ENCODE data around the gene MRPS18B. TPM values are rescaled to one million over a fixed set of nuclear protein-coding genes. Genes with fewer than 3 reads are reported as not detected.
A peak's percentile ranks its signal among the peaks of the same experiment; 100 is the strongest.

The MRPS18B gene
- total RNA-seq (2014; rRNA removed; shearing (Covaris generic)) = 44.4 and 46.8 TPM in 2 replicates

GRCh38 chr6:30617565-30618269, at the start of gene MRPS18B:
MRPS18B (plus strand) TSS chr6:30617840; CDS start chr6:30617866, 26 bp downstream.
- H3K9me3 ChIP-seq (replicated peaks) = no peaks in the 10 kb centered on the region
- peaks cover 67% of the 10 kb centered on the region for H3K36me3 ChIP-seq
- peak; percentile 97 to 99 for DNase-seq (ENCODE audit: low read depth in 1 of 2, low spot score in 2 of 2)
- H3K27me3 ChIP-seq (replicated peaks) = no peaks in the 10 kb centered on the region
- peak within 1 kb of the TSS; percentile 99 for H3K27ac ChIP-seq
- peak within 1 kb of the TSS; percentile 57 for H3K4me3 ChIP-seq
- H3K4me1 ChIP-seq (replicated peaks) = peaks cover 29% of the 10 kb centered on the region

GRCh38 chr6:30568245-30568644, 49.4 kb upstream of the MRPS18B start:
- Histone ChIP-seq H3K9me3 (replicated peaks) (no peaks in the 10 kb centered on the region), H3K27ac (no peak overlapping the region), H3K4me1 (replicated peaks) (peaks cover 13% of the 10 kb centered on the region), H3K36me3 (peaks cover 25% of the 10 kb centered on the region), H3K4me3 (no peak overlapping the region), H3K27me3 (replicated peaks) (no peaks in the 10 kb centered on the region)
- DNase-seq (ENCODE audit: low read depth in 1 of 2, low spot score in 2 of 2) = no peak

GRCh38 chr6:30570263-30570662, 47.4 kb upstream of the MRPS18B start:
- Histone ChIP-seq H3K4me1 (replicated peaks) (peaks cover 13% of the 10 kb centered on the region), H3K4me3 (peak overlapping the region; percentile 68; the same call in 1 of the 2 replicates), H3K9me3 (replicated peaks) (no peaks in the 10 kb centered on the region), H3K27me3 (replicated peaks) (no peaks in the 10 kb centered on the region), H3K36me3 (peaks cover 19% of the 10 kb centered on the region), H3K27ac (no peak overlapping the region)
- no peak for DNase-seq (ENCODE audit: low read depth in 1 of 2, low spot score in 2 of 2)

- DNase-seq (ENCODE audit: low read depth in 1 of 2, low spot score in 2 of 2) = no peak
- H3K36me3 ChIP-seq = peaks cover 24% of the 10 kb centered on the region
- no peaks in the 10 kb centered on the region for H3K27me3 ChIP-seq (replicated peaks)
- H3K27ac ChIP-seq = 0 out of 2 replicates have a peak overlapping the region, but pooled peaks have one; percentile 5
- no peaks in the 10 kb centered on the region for H3K9me3 ChIP-seq (replicated peaks)
- peak overlapping the region; percentile 68 for H3K4me3 ChIP-seq
- H3K4me1 ChIP-seq (replicated peaks) = peaks cover 13% of the 10 kb centered on the region
Observed at GRCh38 chr6:30570740-30571074, 46.9 kb upstream of the MRPS18B start.

- peaks cover 13% of the 10 kb centered on the region for H3K4me1 ChIP-seq (replicated peaks)
- H3K9me3 ChIP-seq (replicated peaks) = no peaks in the 10 kb centered on the region
- peak within 1 kb of the TSS; percentile 68 for H3K4me3 ChIP-seq
- DNase-seq (ENCODE audit: low read depth in 1 of 2, low spot score in 2 of 2) = peak; percentile 98 to 99
- no peaks in the 10 kb centered on the region for H3K27me3 ChIP-seq (replicated peaks)
- peaks cover 26% of the 10 kb centered on the region for H3K36me3 ChIP-seq
- peak within 1 kb of the TSS; percentile 83 for H3K27ac ChIP-seq
Observed at GRCh38 chr6:30571075-30571761, 46.4 kb upstream of the MRPS18B start, which contains the start of gene ABCF1. ABCF1 (plus strand) TSS chr6:30571442; CDS start chr6:30571488, 46 bp downstream.

GRCh38 chr6:30571762-30572082, 45.9 kb upstream of the MRPS18B start:
- Histone ChIP-seq H3K9me3 (replicated peaks) (no peaks in the 10 kb centered on the region), H3K4me3 (peak overlapping the region; percentile 68)

GRCh38 chr6:30572148-30572547, 45.5 kb upstream of the MRPS18B start:
- DNase-seq (ENCODE audit: low read depth in 1 of 2, low spot score in 2 of 2) = no peak
- H3K36me3 ChIP-seq = peaks cover 35% of the 10 kb centered on the region
- peak overlapping the region; percentile 83; the same call in 1 of the 2 replicates for H3K27ac ChIP-seq
- H3K4me1 ChIP-seq (replicated peaks) = peaks cover 13% of the 10 kb centered on the region
- H3K9me3 ChIP-seq (replicated peaks) = no peaks in the 10 kb centered on the region
- peak overlapping the region; percentile 68 for H3K4me3 ChIP-seq
- H3K27me3 ChIP-seq (replicated peaks) = no peaks in the 10 kb centered on the region

More at GRCh38 chr6:30571762-30572082, 45.9 kb upstream of the MRPS18B start:
- Histone ChIP-seq H3K4me1 (replicated peaks) (peaks cover 13% of the 10 kb centered on the region), H3K27ac (peak overlapping the region; percentile 83), H3K27me3 (replicated peaks) (no peaks in the 10 kb centered on the region), H3K36me3 (peaks cover 31% of the 10 kb centered on the region)
- no peak for DNase-seq (ENCODE audit: low read depth in 1 of 2, low spot score in 2 of 2)

- Histone ChIP-seq H3K9me3 (replicated peaks) (no peaks in the 10 kb centered on the region), H3K4me3 (no peak overlapping the region)
Observed at GRCh38 chr6:30573113-30573512, 44.5 kb upstream of the MRPS18B start.

GRCh38 chr6:30578051-30578450, 39.6 kb upstream of the MRPS18B start:
- DNase-seq (ENCODE audit: low read depth in 1 of 2, low spot score in 2 of 2) = no peak
- H3K9me3 ChIP-seq (replicated peaks) = no peaks in the 10 kb centered on the region
- H3K27me3 ChIP-seq (replicated peaks) = no peaks in the 10 kb centered on the region
- peaks cover 80% of the 10 kb centered on the region for H3K36me3 ChIP-seq
- no peak overlapping the region for H3K4me3 ChIP-seq
- no peaks in the 10 kb centered on the region for H3K4me1 ChIP-seq (replicated peaks)
- H3K27ac ChIP-seq = no peak overlapping the region

More at GRCh38 chr6:30573113-30573512, 44.5 kb upstream of the MRPS18B start:
- no peak for DNase-seq (ENCODE audit: low read depth in 1 of 2, low spot score in 2 of 2)
- peaks cover 45% of the 10 kb centered on the region for H3K36me3 ChIP-seq
- peaks cover 13% of the 10 kb centered on the region for H3K4me1 ChIP-seq (replicated peaks)
- no peak overlapping the region for H3K27ac ChIP-seq
- H3K27me3 ChIP-seq (replicated peaks) = no peaks in the 10 kb centered on the region

- Histone ChIP-seq H3K4me1 (replicated peaks) (no peaks in the 10 kb centered on the region), H3K9me3 (replicated peaks) (no peaks in the 10 kb centered on the region), H3K27ac (no peak overlapping the region), H3K27me3 (replicated peaks) (no peaks in the 10 kb centered on the region), H3K36me3 (peaks cover 94% of the 10 kb centered on the region), H3K4me3 (no peak overlapping the region)
- DNase-seq (ENCODE audit: low read depth in 1 of 2, low spot score in 2 of 2) = no peak
Observed at GRCh38 chr6:30583921-30584320, 33.7 kb upstream of the MRPS18B start.

GRCh38 chr6:30589754-30590358, 27.8 kb upstream of the MRPS18B start:
- H3K36me3 ChIP-seq = peaks cover 90% of the 10 kb centered on the region
- H3K4me3 ChIP-seq = no peak overlapping the region
- H3K27me3 ChIP-seq (replicated peaks) = no peaks in the 10 kb centered on the region
- no peaks in the 10 kb centered on the region for H3K9me3 ChIP-seq (replicated peaks)
- no peaks in the 10 kb centered on the region for H3K4me1 ChIP-seq (replicated peaks)
- H3K27ac ChIP-seq = no peak overlapping the region
- DNase-seq (ENCODE audit: low read depth in 1 of 2, low spot score in 2 of 2) = no peak

GRCh38 chr6:30590509-30590908, 27.1 kb upstream of the MRPS18B start:
- H3K9me3 ChIP-seq (replicated peaks) = no peaks in the 10 kb centered on the region
- peaks cover 90% of the 10 kb centered on the region for H3K36me3 ChIP-seq
- H3K4me1 ChIP-seq (replicated peaks) = no peaks in the 10 kb centered on the region
- no peak for DNase-seq (ENCODE audit: low read depth in 1 of 2, low spot score in 2 of 2)
- H3K27ac ChIP-seq = no peak overlapping the region
- no peak overlapping the region for H3K4me3 ChIP-seq
- no peaks in the 10 kb centered on the region for H3K27me3 ChIP-seq (replicated peaks)

GRCh38 chr6:30591008-30591407, 26.6 kb upstream of the MRPS18B start:
- no peaks in the 10 kb centered on the region for H3K27me3 ChIP-seq (replicated peaks)
- H3K4me3 ChIP-seq = no peak overlapping the region
- peaks cover 86% of the 10 kb centered on the region for H3K36me3 ChIP-seq
- H3K4me1 ChIP-seq (replicated peaks) = no peaks in the 10 kb centered on the region
- DNase-seq (ENCODE audit: low read depth in 1 of 2, low spot score in 2 of 2) = no peak
- H3K27ac ChIP-seq = no peak overlapping the region
- H3K9me3 ChIP-seq (replicated peaks) = no peaks in the 10 kb centered on the region

GRCh38 chr6:30592287-30592686, 25.4 kb upstream of the MRPS18B start:
- Histone ChIP-seq H3K36me3 (peaks cover 76% of the 10 kb centered on the region), H3K4me3 (no peak overlapping the region), H3K27me3 (replicated peaks) (no peaks in the 10 kb centered on the region), H3K27ac (no peak overlapping the region), H3K9me3 (replicated peaks) (no peaks in the 10 kb centered on the region), H3K4me1 (replicated peaks) (no peaks in the 10 kb centered on the region)
- no peak for DNase-seq (ENCODE audit: low read depth in 1 of 2, low spot score in 2 of 2)

Data from SJSA1 (cell line).